Loucy (cell line): ENCODE measurements around the gene MBNL3.

Experiments used
- CTCF ChIP-seq: fragments of 200-600 bp; sonication (generic); conservative IDR thresholded peaks from 2 replicates; pipeline ENCODE4 v1.5.1; 2014; ENCODE audit warnings: mild to moderate bottlenecking, antibody characterized with exemption, low read length
- EZH2phosphoT487 ChIP-seq: fragments of 200-600 bp; IDR thresholded peaks from 2 replicates; pipeline ENCODE4 v1.6.1; 2018; ENCODE audit warnings: antibody characterized with exemption, mild to moderate bottlenecking, moderate library complexity, borderline replicate concordance

GRCh38 chrX:132428896-132429295, 59.9 kb downstream of the MBNL3 start:
- TF ChIP-seq CTCF (no peak), EZH2phosphoT487 (no peak)
